Nucleus accumbens (tissue), 56 donors: ENCODE results near the gene RIN3.

Experiments used
- DNase-seq, 56 donors: peaks; one replicate each; lab custom pipeline; 2025; lab: John Stamatoyannopoulos, UW

The RIN3 gene

GRCh38 chr14:92656306-92657081 lies 142.9 kb downstream of the RIN3 start:
- DNase-seq: no peak

GRCh38 chr14:92657457-92658142 lies 144.0 kb downstream of the RIN3 start:
- DNase-seq: peak in 7 of 56 donors; percentile 11 to 49 (median 13)

GRCh38 chr14:92658160-92658559 lies 144.6 kb downstream of the RIN3 start:
- DNase-seq: no peak

- no peak for DNase-seq
Measured at GRCh38 chr14:92658684-92659083, 145.1 kb downstream of the RIN3 start.

- DNase-seq: peak in 9 of 56 donors; percentile 13 to 60 (median 27)
Measured at GRCh38 chr14:92659765-92660561, 146.4 kb downstream of the RIN3 start.

GRCh38 chr14:92660571-92660970 lies 147.0 kb downstream of the RIN3 start:
- DNase-seq: no peak

GRCh38 chr14:92663049-92663448 lies 149.5 kb downstream of the RIN3 start:
- no peak for DNase-seq

GRCh38 chr14:92665661-92666110 lies 152.1 kb downstream of the RIN3 start:
- DNase-seq: peak in 1 of 56 donors; percentile 13

- no peak for DNase-seq
Measured at GRCh38 chr14:92666251-92666650, 152.7 kb downstream of the RIN3 start.

GRCh38 chr14:92668276-92668973 lies 154.8 kb downstream of the RIN3 start:
- no peak for DNase-seq

- DNase-seq: no peak
Measured at GRCh38 chr14:92670160-92670559, 156.6 kb downstream of the RIN3 start.

- no peak for DNase-seq
Measured at GRCh38 chr14:92670643-92671366, 157.2 kb downstream of the RIN3 start.

GRCh38 chr14:92673601-92674150 lies 160.1 kb downstream of the RIN3 start:
- no peak for DNase-seq

GRCh38 chr14:92675421-92675820 lies 161.8 kb downstream of the RIN3 start:
- DNase-seq: no peak

- peak in 1 of 56 donors; percentile 15 for DNase-seq
Measured at GRCh38 chr14:92675976-92676375, 162.4 kb downstream of the RIN3 start.

- DNase-seq: no peak
Measured at GRCh38 chr14:92676403-92677086, 163.0 kb downstream of the RIN3 start.

GRCh38 chr14:92677087-92677668 lies 163.6 kb downstream of the RIN3 start:
- peak in 5 of 56 donors; percentile 16 to 38 (median 20) for DNase-seq

GRCh38 chr14:92677955-92678354 lies 164.4 kb downstream of the RIN3 start:
- DNase-seq: no peak
